NT2/D1 (cell line): ENCODE results near the gene TRIM22.

Experiments used
- DNase-seq: peaks from one replicate; pipeline ENCODE4 v3.0.0-alpha.2; 2011; ENCODE audit warnings: low read depth, low spot score
- H3K27me3 ChIP-seq: 2 replicates; pipeline ENCODE4 v1.6.0; 2011; ENCODE audit warnings: mild to moderate bottlenecking; ENCODE audit not compliant: insufficient read length, insufficient read depth
- H3K36me3 ChIP-seq: 2 replicates; pipeline ENCODE4 v1.6.1; 2011; ENCODE audit warnings: mild to moderate bottlenecking, low read length, mixed read lengths; ENCODE audit not compliant: insufficient read depth, insufficient read length
- H3K4me1 ChIP-seq: 2 replicates; pipeline ENCODE4 v1.5.1; 2011; ENCODE audit not compliant: insufficient read depth, insufficient read length
- H3K4me3 ChIP-seq: 2 replicates; pipeline ENCODE4 v1.5.1; 2011; ENCODE audit warnings: low read depth; ENCODE audit not compliant: insufficient read length
- H3K9ac ChIP-seq: 2 replicates; pipeline ENCODE4 v1.6.0; 2011; ENCODE audit warnings: low read depth; ENCODE audit not compliant: insufficient read length
- H3K9me3 ChIP-seq: 2 replicates; pipeline ENCODE4 v1.5.1; 2011; ENCODE audit warnings: mild to moderate bottlenecking, low read length; ENCODE audit not compliant: insufficient read depth
- SUZ12 ChIP-seq: IDR thresholded peaks from 2 replicates; pipeline ENCODE4 v1.6.1; 2011; ENCODE audit not compliant: insufficient read length, insufficient read depth; ENCODE audit errors: extremely low read depth
- YY1 ChIP-seq: IDR thresholded peaks from 2 replicates; pipeline ENCODE4 v1.6.1; 2011; ENCODE audit not compliant: insufficient read length, insufficient read depth
- ZNF274 ChIP-seq: IDR thresholded peaks from 2 replicates; pipeline ENCODE4 v1.6.1; 2011; ENCODE audit warnings: mild to moderate bottlenecking, low read depth, low read length

The TRIM22 gene

GRCh38 chr11:5749836-5750235, 60.2 kb downstream of the TRIM22 start:
- TF ChIP-seq YY1 (no peak), ZNF274 (no peak), SUZ12 (no peak)
- H3K4me1 ChIP-seq, result no peaks in the 10 kb centered on the region

GRCh38 chr11:5753943-5754342, 64.4 kb downstream of the TRIM22 start, which contains the start of gene OR52N4:
Gene OR52N4 (plus strand): TSS chr11:5754243. CDS start chr11:5754741, 498 bp downstream.
- no peaks in the 10 kb centered on the region for H3K36me3 ChIP-seq
- TF ChIP-seq SUZ12 (no peak), YY1 (no peak), ZNF274 (no peak)
- H3K27me3 ChIP-seq, result no peaks in the 10 kb centered on the region
- H3K4me3 ChIP-seq, result no peak within 1 kb of the TSS
- no peak for DNase-seq
- no peaks in the 10 kb centered on the region for H3K4me1 ChIP-seq
- no peaks in the 10 kb centered on the region for H3K9me3 ChIP-seq
- H3K9ac ChIP-seq, result no peak within 1 kb of the TSS

More at GRCh38 chr11:5749836-5750235, 60.2 kb downstream of the TRIM22 start:
- Histone ChIP-seq H3K27me3 (no peaks in the 10 kb centered on the region), H3K4me3 (no peak overlapping the region), H3K36me3 (no peaks in the 10 kb centered on the region), H3K9me3 (no peaks in the 10 kb centered on the region), H3K9ac (no peak overlapping the region)
- no peak for DNase-seq
